IPS-NIHi7 (cell line): Measurements from ENCODE around the gene CHML.
A peak's percentile ranks its signal among the peaks of the same experiment; 100 is the strongest.
"Not testable (repeated sequence)": the region's sequence is repeated elsewhere in the genome, so short reads cannot be mapped to it uniquely, and the experiment has no call there.

ENCODE experiments used
- DNase-seq: peaks from one replicate; pipeline ENCODE4 v3.0.0; 2012; ENCODE audit warnings: mixed read lengths; ENCODE audit errors: extremely low spot score

The CHML gene

GRCh38 chr1:241640149-241640866, at the start of gene CHML, which contains the start of gene OPN3:
Gene CHML (minus strand): TSS chr1:241640369. CDS start chr1:241635766, 4,603 bp downstream.
Gene OPN3 (minus strand): TSS chr1:241640369. CDS start chr1:241640254, 115 bp downstream.
- peak; percentile 98 for DNase-seq

- DNase-seq, result peak; percentile 15
Measured at GRCh38 chr1:241688940-241689368, 48.8 kb upstream of the CHML start.

GRCh38 chr1:241684108-241684507, 43.9 kb upstream of the CHML start:
- no peak for DNase-seq

- no peak for DNase-seq
Measured at GRCh38 chr1:241682921-241683320, 42.8 kb upstream of the CHML start.

GRCh38 chr1:241681861-241682448, 41.8 kb upstream of the CHML start:
- not testable (repeated sequence) for DNase-seq

- no peak for DNase-seq
Measured at GRCh38 chr1:241679961-241680360, 39.8 kb upstream of the CHML start.

GRCh38 chr1:241679404-241679803, 39.2 kb upstream of the CHML start:
- DNase-seq, result no peak

GRCh38 chr1:241678536-241678935, 38.4 kb upstream of the CHML start:
- no peak for DNase-seq

- DNase-seq, result no peak
Measured at GRCh38 chr1:241677201-241677600, 37.0 kb upstream of the CHML start.

GRCh38 chr1:241675983-241676382, 35.8 kb upstream of the CHML start:
- no peak for DNase-seq

GRCh38 chr1:241674805-241675384, 34.7 kb upstream of the CHML start:
- no peak for DNase-seq

- no peak for DNase-seq
Measured at GRCh38 chr1:241672301-241672700, 32.1 kb upstream of the CHML start.

- DNase-seq, result no peak
Measured at GRCh38 chr1:241666419-241666818, 26.2 kb upstream of the CHML start.

GRCh38 chr1:241660424-241660972, 20.3 kb upstream of the CHML start:
- DNase-seq, result no peak

GRCh38 chr1:241659016-241659415, 18.8 kb upstream of the CHML start:
- DNase-seq, result not testable (repeated sequence)

GRCh38 chr1:241658081-241658793, 18.1 kb upstream of the CHML start:
- no peak for DNase-seq

GRCh38 chr1:241654641-241655040, 14.5 kb upstream of the CHML start:
- DNase-seq, result no peak

- no peak for DNase-seq
Measured at GRCh38 chr1:241654019-241654418, 13.8 kb upstream of the CHML start.

- DNase-seq, result no peak
Measured at GRCh38 chr1:241652012-241652411, 11.8 kb upstream of the CHML start, which contains the start of gene WDR64. Gene WDR64 (plus strand): TSS chr1:241652281. CDS start chr1:241652485, 204 bp downstream.

- no peak for DNase-seq
Measured at GRCh38 chr1:241648159-241648558, 8.0 kb upstream of the CHML start.

GRCh38 chr1:241647658-241648057, 7.5 kb upstream of the CHML start:
- no peak for DNase-seq

GRCh38 chr1:241646201-241646600, 6.0 kb upstream of the CHML start:
- DNase-seq, result no peak
